ENCODE data around the gene DNHD1.
"Not testable (repeated sequence)": the region's sequence is repeated elsewhere in the genome, so short reads cannot be mapped to it uniquely, and the experiment has no call there.

The DNHD1 gene

GRCh38 chr11:6480299-6480914, 16.7 kb upstream of the DNHD1 start:
- DNase-seq, result no peak

- peak; percentile 97 for DNase-seq
Measured at GRCh38 chr11:6481012-6481923, 15.8 kb upstream of the DNHD1 start, which contains the start of the genes ARFIP2 and TIMM10B. TSS of gene ARFIP2 (minus strand) at chr11:6481331. CDS start at chr11:6480421, 910 bp downstream. TSS of gene TIMM10B (plus strand) at chr11:6481501. CDS start at chr11:6481517, 16 bp downstream.

DNA sequence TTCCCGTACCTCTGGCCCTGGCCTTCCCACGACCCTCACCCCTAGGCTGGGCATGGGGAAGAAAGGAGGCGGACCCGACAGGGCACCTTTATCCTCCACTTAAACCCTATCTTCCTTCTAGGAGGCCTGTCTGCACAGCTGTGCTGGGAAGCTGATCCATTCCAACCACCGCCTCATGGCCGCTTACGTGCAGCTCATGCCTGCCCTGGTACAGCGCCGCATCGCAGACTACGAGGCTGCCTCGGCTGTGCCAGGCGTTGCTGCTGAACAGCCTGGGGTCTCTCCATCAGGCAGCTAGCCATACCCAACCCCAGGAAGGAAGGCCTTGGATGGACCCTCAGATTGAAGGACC, 15.2 kb upstream of the DNHD1 start:
- DNase-seq, result no peak

DNA sequence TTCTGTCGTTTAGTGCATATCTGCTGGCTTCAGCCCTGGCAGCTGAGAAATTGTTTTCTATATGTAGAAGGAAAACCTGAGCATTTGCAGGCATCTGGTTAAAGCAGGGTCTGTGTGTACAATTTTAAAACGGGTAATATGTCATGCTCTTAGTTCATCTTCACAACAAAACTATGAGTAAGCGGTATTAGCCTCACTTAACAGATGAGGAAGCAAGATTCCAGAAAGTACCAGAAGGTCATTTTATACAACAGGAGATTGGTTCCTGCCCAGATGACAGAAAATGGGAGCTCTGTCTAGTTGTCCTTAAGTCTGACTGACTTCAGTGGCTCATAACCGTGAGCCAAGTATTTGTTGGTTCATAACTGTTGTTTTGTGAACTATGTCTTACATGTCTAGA, 14.6 kb upstream of the DNHD1 start:
- DNase-seq, result no peak

DNA sequence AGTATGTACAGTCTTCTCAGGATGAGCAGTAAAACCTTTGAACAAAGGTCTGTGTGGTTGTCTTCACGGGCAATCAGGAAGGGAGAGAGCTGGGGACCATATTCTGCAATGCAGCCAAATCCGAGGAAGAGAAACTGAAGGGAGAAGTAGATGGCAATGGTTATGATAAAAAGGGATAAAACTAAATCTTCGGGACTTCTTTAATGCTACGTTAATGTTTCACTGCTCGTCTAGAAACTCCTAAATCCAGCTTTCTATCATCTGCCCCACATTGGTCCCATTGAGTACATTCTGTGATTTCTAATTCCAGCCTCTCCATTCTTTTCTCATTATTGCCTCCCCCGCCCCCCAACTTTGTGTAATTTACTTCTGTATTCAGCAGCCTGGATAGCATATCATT, 14.1 kb upstream of the DNHD1 start:
- no peak for DNase-seq

DNA sequence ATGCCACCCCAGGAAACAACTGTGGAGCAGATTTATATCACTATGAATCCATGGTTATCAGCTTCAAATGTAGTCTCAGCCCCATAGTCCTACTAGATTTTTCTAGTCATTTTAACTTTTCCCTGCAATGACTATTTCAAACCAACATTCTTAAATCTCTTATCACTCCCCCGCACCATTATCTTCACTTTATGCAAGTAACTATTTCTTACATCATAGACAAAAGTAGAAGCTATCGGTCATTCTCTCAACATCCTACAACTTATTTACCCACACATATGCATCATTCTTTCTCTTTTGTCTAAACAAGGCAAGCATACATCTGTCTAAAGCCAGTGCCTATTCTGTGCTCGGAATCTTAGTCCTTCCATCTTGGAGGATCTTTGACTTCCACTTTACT, 11.4 kb upstream of the DNHD1 start:
- DNase-seq, result no peak

DNA sequence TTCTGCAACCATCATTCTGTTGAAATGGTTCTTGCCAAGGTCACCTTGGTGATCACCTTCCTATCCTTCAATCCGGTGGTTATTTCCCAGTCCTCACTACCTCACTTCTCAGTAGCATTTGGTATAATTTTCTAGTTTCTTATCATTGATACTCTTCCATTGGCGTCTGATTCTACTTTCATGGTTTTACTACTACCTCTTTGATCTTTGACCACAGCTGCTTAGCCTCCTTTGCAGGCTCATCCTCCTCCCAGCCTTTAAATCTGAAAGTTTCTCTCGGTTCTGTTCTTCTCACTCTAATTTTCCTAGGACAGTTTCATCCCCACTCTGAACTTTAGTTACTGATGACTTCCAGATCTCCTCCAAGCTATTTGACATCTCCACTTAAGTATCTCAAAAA, 10.8 kb upstream of the DNHD1 start:
- no peak for DNase-seq

- DNase-seq, result no peak
Measured at GRCh38 chr11:6486938-6487337, 10.1 kb upstream of the DNHD1 start.

DNA sequence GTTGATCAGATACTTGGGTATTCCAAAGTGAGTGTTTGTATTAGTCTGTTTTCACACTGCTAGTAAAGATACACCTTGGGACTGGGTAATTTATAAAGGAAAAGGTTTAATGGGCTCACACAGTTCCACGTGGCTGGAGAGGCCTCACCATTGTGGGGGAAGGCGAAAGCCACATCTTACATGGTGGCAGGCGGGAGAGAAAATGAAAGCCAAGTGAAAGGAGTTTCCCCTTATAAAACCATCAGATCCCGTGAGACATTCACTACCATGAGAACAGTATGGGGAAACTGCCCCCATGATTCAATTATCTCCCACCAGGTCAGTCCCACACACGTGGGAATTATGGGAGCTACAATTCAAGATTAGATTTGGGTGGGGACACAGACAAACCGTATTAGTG, 8.7 kb upstream of the DNHD1 start:
- DNase-seq, result no peak

- DNase-seq, result no peak
Measured at GRCh38 chr11:6488821-6489220, 8.3 kb upstream of the DNHD1 start.

- DNase-seq, result no peak
Measured at GRCh38 chr11:6489306-6489705, 7.8 kb upstream of the DNHD1 start.

DNA sequence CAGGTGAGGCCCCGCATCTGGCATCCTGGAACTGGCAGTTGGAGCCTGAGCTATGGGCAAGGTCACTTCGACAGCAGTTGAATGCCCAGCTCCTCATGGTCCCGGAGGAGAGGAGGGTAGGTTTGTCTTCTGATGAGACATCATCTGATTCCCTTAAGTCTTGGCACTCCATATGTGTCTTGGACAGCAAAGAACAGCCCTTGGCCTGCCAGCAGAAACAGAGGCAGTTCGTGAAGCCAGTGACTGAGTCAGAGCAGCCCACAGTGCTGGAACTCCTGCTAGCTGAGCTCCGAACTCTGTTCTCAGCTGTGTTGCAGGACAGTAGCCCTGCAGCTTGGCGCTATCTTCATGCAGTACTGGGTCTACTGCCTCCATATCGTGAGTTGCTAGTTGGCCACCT, 1.0 kb downstream of the DNHD1 start:
- DNase-seq, result no peak

GRCh38 chr11:6498544-6498943, 1.5 kb downstream of the DNHD1 start:
- DNase-seq, result no peak

GRCh38 chr11:6502382-6502781, 5.3 kb downstream of the DNHD1 start:
- DNase-seq, result no peak

DNA sequence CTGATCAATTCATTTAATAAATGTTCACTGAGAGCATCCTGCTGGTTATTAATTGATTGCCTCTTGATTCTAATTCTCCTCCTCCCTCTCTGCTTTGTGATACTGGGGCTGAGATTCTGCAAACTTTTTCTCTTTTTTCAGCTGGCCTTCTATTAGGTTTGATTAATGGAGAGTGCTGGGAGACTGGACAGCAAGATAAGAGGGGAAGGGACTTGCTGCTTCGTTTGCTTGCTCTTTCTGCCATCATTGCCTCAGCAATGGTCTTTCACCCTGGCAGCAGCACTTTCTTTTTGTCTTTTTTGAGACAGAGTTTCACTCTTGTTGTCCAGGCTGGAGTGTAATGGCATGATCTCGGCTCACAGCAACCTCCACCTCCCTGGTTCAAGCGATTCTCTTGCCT, 7.1 kb downstream of the DNHD1 start:
- no peak for DNase-seq

- DNase-seq, result peak; percentile 18
Measured at GRCh38 chr11:6505577-6506240, 8.6 kb downstream of the DNHD1 start.

DNA sequence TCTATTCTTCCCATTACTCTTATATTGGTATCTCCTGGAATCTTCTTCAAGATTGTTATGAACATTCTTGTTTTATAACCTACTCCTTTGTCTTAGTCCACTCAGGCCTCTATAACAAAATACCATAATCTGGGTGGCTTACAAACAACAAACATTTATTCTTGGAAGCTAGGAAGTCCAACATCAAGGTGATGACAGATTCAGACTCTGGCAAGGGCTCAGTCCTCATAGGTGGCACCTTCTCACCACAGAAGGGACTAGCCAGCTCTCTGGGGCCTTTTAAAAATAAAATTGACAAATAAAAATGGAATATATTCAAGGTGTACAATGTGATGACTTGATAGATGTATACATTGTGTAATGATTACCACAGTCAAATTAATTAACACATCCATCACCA, 19.8 kb downstream of the DNHD1 start:
- no peak for DNase-seq

DNA sequence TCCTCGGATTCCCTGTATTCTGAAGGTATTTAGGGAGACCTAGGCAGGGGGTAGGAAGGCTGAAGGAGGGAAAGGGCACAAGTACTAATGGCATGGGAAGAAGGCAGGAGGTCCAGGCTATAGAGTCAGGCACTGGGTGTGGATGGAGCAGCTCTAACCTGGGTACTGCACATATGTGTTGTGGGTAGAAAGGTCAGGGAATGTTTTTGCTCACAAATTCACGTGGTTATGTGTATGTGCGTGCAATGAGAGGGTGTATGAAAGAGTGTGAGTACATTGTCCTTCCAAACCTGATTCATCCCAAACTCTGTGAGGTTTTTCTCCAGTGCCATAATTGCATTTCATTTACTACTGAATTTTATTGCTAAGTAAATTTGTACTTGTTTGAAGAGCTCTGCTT, 23.2 kb downstream of the DNHD1 start:
- DNase-seq, result no peak

- not testable (repeated sequence) for DNase-seq
Measured at GRCh38 chr11:6521946-6522345, 24.9 kb downstream of the DNHD1 start.

- no peak for DNase-seq
Measured at GRCh38 chr11:6523253-6523652, 26.2 kb downstream of the DNHD1 start.

DNA sequence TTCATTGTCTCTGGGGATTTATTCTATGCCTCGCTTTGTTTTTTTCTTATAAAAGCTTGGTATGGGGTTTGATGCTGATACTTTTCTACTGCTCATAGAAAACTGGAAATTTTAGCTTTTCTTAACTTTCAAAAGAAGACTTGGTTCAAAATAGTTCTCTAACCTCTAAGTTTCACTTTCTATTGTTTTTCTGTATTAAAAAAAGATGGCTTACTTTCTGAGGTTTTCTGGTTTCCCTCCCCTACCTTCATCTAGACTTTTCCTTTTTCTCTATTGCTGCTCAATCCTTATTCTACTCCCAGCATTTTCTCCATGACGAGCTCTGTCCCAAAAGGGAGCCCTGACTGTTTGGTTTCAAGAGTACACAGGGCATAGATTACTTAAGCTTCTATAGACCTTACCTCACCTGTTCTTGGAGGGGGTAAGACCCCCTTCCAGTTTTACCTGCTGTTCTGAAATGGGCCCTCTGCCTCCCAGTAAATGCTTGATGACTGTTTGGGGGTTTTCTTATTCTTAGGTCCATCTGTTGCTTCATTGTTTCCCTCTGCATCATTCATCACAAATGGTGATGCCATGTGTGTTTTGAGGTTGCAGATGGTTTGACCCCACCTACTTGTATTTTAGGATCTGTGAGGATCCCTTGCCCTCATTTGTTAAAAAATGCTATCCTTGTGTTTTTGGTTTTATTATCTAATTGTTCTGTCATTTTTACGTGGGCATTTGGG, 29.5 kb downstream of the DNHD1 start:
- no peak for DNase-seq

DNA sequence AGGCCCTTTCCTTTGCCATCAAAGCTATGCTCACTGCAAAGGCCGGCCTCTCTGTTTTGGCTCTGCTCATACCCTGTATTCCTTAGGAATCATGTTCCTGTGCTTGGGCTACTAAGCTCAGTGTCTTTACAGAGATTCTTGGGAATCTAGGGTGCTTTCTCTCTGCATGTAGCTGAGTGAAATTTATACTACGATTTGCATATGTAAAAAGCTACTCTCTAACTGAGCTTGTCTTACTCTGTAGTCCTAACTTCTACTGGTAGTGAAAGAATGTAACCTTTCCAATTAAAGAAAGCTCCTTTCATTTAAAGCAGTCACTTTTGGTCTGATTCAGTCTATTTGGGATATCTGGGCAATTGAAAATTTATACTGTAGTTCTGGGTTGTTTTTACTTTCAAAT, 32.2 kb downstream of the DNHD1 start:
- no peak for DNase-seq

GRCh38 chr11:6530848-6531247, 33.8 kb downstream of the DNHD1 start:
- DNase-seq, result no peak
